GM21528 (cell line): ENCODE measurements around the gene LRBA.

ENCODE experiments used
- ATAC-seq: cut with Tn5 transposase; IDR thresholded peaks from one replicate; pipeline ENCODE4 v1.9.1; 2021; ENCODE audit warnings: mild to moderate bottlenecking, moderate library complexity; ENCODE audit not compliant: unreplicated experiment, low FRiP score

Gene LRBA

DNA sequence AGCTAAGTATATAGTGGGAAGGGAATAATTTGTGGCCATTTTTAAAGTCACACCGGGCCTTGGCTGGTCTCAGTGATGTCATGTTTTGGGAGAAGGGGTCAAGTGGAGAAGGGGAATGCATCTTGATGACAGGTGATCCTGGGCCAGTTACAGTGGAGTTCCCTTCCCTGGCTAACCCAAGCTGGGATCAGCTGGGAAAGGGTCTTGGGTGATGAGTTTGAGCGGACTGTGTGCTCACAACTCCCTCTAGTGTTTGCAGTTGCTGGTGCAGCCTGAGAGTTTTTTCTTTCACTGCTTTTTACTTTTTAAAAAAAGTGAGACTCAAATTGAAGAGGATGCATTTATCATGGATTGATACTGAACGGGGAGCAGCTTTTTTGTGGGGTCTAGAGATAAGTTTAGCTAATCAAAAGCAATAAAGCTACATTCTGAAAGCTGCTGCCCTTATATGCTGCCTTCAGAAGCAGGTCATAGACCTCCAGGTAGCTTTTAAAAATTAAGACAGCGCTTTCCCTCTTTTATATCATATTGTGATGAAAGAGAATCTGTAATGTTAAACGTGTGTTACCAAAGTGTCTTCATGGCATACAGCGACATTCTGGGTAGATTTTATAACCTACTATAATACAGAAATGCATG is 772.1 kb downstream of the LRBA start:
- ATAC-seq, result no peak

DNA sequence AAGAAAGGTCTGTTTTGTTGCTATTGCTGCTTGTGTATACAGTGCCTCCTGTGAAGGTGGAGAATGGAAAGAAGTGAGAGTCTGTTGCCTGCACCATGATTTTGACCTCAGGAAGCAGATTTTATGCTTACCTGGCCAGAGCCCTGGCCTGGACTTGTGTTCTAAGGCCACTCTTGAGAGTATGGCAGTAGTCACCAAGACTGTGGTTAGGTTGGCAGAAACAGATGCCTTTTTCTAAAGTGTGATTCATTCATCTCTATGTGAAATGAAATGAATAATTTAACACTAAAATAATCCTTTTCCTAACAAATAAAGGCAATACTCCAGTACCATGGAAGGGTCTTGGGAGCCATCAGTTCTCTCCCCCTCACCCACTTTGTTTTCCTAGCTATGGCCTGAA is 775.1 kb downstream of the LRBA start:
- ATAC-seq, result no peak

DNA sequence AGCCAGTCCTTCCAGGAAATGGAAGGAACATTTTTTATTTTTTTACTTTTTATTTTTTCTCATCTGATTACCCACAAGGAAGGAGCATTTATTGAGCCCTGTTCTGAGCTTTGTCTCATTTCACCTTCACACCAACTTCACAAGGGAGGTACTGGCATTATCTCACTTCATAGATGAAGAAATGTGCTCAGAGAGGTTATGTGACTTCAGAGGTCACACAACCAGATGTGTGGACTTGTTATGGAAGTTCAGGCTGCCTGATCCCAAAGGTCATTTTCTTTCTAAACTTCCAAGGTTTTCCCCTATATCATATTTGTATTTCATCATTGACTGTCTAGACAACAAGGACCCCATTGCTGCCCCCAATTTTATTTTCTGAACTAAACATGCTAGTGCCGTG is 776.5 kb downstream of the LRBA start:
- ATAC-seq, result no peak

DNA sequence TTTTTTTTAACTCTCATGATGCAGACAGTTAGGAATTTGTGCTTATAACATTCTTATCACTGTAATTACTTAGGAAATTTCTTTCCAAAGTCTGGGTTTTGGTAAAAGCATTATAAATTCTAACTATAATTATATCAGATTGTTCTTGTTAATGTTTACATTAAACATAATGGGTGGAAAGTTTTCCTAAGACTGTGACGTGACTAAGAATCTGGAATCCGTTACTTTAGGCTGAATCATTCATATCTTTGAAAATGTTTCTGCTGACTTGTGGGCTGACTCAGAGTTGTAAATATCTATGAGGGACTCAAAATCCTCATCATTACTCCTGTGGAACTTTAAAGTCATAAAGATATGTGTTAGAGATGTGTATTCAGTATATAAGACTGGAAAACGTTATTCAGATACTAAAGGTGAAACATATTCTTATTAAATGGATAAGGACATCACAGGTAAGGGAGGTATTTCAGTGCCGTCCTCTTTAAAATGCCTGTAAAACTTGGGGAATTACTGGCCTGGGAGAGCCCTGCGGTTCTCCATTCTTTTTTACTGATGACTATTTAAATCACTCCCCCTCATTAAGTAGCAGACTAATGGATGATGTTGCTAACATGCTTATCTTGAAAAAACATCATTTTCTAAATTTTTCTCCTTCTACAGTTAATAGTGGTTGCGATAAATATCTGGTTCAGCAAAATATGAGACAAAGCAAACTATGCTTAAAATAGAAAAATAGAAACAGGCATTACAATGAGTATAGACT is 777.8 kb downstream of the LRBA start:
- no peak for ATAC-seq

DNA sequence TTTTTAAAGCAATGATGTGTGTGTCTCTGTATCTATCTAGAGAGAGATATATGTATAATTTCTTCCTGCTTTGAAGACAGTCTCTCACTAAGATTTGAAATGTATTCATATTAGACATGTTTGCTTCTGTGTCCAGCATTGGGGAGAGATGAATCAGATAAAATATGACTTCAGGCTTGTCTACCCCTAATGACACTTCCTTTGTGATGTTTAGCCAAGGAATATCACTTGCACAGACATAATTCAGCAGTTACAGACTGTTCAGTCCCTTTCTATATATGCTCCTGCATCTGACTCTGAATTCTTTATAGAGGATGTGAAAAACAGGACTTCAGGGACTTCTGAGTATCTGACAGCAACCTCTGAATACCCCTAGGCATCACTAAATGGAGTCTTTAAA is 778.5 kb downstream of the LRBA start:
- no peak for ATAC-seq

DNA sequence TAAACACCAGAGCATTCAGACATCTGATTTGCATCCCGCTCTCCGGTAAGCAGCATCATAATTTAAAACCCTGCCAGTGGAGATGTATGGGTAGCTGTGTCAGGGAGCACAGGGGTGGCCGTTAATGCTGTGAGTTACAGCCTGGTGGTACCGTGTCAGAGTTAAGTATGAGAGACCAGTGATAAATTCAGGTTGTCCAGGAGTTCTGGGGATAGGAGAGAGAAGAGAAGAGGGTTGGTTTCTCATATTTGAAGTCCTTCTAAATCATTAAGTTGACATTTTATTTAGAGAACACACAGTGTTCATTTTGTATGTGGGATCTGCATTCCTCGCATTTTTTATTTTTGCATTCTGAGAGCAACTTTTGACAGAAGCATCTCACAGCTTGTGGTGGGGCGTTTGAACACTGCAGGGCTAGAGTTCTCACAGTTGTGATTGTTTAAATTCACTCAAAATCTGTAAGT is 779.2 kb downstream of the LRBA start:
- no peak for ATAC-seq

DNA sequence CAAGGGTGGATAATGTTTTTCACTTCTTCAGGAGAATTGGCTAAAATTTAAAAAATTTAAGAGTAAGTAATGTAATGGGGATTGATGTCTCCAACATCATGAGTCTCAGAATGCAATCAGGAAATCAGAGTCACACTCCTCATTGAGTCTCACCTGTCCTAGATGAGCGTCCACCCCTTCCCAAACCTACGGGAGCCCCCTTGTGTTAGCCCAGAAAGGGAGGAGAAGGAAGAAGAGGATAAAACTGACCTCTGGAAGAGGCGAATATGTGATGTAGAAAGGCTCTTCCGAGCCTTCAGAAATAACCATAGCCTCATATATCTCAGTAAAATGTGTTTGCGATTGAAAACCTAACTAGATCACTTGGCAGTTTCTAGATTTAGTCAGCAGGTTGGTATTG is 779.8 kb downstream of the LRBA start:
- ATAC-seq, result no peak

DNA sequence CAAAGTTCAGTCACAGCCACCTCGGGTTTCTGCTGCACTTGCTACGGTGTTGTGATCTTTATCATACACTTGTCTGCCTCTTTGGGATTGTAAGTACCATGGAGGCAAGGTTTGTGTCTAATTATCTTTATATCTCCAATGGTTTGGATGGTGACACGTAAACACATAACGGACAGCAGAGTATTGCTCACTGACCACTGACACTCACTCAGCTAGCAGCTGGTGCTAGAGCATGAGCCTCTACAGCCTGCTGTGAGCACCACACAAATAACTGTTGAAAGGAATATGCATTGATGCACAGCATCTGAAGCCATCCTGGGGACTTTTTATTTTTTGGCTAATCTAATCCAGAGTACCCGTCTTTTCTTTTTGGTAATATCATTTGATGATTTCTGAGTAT is 780.8 kb downstream of the LRBA start:
- ATAC-seq, result no peak

DNA sequence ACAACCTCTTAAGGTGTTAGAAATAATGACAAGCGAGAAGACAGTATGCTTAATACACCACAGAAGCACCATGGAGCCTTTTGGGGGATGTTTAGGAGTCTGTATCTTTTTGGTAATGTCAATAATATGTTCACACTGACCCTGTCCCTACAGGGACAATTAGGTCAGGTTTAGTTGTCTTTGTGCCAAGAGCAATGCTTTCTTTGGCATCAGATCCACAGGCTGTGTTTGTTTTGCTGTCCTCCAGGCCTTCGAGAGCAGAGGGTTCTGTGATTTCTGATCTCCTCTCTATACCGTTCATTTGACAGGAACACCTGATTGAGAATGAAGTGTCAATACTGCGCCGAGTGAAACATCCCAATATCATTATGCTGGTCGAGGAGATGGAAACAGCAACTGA is 783.1 kb downstream of the LRBA start:
- no peak for ATAC-seq

DNA sequence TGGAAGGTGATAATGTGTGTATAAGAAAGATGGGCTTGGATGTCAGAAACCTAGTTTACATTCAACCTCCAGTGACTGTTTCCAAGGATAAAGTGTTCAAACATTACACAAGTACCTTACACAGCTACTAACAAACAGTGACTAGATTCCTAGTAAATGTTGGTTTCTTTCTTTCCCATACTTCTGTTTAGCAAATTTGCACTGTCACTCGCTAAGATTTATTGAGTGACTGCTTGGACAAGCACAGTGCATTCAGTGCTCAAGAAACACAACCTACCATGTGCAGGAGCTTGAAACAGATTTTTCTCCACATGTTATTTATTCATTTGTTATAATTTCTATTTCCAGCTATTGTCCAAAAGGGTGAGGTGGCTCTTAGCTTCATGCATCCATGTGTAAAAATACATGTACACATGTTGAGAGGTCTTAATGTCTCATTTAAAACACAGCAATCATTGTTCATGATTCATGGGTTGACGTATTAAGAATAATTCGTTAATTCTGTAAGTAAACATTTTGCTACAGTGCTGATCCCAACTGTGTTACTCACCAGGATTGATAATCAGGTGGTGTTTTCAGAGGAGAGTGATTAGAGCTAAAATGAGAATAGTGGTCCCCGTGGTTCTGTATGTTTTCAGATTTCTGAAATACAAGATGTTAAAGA is 783.8 kb downstream of the LRBA start:
- ATAC-seq, result no peak

DNA sequence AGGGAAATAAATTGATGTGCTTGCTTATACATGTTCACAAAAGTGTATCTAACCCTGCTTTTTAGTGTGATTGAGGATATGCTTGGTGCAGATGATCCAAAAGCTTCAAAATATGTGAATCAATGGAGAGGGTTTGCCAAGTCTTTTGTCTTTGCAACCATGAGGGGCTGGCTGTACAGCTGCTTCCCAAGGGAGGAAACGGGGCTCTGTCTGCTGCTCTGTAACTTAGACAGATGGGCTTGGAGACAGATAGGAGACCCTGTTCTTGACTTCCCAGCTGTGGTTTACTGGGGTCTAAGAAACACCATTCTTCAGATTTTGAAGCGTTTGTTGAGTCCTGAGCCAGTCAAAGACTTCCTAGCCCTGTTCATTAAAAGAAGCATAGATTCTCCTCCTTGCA is 784.5 kb downstream of the LRBA start:
- ATAC-seq, result no peak

DNA sequence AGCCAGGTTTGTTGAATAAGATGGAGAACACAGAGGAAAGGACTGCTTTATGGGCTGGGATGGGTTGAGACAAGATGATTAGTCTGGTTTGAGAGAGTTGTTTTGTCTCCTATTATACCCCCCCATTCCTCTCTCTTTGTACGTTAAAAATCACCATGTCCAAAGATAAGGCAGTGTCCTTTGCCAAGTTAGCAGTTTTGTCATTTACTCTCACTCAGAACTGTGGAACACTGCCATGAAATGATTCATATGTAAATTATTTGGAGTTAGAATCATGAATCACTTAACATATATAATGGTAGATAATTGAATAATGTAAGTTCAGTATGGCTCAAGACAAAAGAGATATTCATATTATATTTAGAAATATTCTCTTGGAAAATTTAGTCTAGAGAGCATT is 785.6 kb downstream of the LRBA start:
- ATAC-seq, result no peak

DNA sequence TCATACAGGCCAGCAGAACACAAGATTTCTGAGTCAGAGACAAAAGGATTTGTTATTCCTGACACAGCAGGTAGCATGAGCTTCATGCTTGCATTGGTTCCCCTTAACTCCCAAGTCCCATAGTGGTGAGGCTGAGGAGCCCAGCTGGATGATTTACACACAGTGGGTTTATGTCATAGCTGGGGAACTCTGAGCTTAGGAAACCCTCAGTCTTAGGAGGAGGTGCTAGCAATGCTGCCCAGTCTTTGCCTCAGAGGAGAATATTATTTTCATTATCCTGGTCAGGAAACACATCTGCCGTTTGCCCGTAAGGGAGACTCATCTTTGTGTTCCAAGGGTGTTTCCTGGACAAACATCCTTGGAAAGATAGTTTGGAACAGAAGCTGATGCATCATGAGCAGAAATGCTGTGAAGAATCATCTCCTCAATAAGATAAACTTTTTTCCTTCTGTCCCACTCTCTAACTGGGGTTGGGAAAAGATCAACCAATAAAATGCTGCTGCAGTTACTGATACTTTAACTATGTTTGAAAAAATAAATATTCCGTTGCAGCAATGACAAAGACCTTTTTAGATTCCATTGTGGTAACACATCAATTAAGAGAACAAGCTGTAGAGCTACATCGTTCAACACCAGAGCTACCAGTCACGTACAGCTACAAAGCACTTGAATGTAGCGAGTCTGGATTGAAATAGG is 790.0 kb downstream of the LRBA start:
- ATAC-seq, result no peak

DNA sequence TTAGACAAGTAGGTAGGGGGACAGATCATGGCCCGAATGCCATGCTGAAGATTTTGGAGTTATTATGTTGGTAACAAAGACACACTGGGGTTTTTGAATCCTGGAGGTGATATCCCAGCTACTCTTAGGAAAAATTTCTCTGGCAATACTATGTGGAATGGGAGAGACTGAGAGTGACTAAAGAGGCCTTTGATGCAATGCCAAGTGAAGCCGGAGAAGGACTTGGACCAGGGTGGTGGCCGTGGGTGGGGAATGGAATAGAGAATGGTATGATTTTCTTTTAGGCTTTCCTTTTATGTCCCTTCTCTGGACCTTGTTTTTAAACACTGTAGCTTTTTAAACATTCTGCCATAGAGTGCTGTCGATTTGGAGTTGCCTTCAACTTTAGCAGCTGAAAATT is 795.2 kb downstream of the LRBA start:
- no peak for ATAC-seq

DNA sequence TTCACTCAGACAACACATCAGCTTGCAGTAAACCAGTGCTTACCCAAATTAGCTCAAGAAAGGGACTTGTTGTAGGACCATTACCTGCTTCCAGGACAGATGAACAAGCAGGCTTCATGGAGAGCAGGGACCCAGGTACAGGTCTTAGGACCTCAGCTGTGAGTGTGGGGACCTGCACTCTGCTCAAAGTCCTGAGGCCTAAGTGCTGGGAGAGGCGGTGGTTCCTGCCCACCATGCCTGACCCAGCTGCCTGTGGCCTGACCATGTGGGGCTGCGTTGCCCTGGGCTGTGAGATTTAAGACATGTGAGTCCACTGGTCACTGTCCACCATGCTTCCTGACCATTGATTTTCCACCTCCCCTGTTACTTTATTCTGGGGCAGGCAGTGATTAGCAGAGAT is 796.6 kb downstream of the LRBA start:
- ATAC-seq, result no peak

DNA sequence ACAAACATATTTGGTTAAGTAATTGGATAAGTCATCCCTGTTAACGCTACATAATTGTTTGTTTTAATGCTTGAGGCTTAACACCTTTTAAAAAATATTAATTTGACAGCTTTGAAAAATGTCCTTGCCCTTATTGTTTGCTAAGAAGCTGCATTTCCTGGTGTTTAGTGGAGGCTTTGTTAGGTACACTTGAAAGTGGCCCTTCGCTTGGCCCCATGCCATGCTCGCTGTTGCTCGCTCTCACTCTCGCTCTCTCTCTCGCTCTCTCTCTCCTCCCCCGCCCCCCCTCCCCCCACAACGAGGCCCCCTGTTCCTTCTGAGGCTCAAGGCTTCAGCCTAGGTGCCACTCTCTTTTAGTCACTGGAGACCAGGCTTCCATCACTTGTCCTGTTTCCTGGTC is 797.3 kb downstream of the LRBA start:
- no peak for ATAC-seq

DNA sequence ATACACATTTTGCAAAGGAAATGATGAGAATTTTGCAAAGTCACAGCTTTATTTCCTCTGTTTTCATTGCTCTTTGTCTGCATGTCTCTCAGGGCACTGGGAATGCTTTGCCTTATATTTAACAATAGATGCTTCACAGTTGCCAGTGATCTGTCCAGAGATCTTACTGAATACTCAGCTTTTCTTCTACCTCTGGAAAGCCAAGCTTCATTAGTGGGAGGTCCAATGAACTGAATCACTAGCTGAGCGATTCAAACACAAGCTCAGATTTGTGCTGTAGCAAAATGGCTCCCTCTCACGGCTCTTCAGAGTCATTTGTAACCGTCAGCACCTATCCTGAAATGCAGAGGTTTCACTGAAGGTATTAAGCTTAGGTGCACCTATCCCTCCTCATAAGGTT is 797.9 kb downstream of the LRBA start:
- no peak for ATAC-seq

DNA sequence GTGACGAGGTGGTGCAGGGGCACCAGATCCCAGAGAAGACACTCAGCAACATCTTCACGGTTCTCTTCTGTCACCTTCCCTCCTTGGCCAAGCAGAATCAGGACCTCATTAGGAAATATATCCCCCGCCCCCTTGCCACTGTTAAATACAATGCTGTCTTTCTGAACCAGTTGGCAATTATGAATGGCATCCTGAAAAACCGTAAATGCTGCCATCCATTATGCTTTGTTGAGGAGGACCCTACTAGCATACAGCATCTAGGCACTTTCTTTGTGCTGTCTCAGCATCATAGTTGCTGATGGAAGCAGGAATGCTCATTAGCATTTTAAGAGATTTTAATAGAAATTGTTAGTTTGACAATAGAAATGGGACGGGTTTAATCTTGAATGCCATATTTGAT is 798.4 kb downstream of the LRBA start:
- ATAC-seq, result no peak

DNA sequence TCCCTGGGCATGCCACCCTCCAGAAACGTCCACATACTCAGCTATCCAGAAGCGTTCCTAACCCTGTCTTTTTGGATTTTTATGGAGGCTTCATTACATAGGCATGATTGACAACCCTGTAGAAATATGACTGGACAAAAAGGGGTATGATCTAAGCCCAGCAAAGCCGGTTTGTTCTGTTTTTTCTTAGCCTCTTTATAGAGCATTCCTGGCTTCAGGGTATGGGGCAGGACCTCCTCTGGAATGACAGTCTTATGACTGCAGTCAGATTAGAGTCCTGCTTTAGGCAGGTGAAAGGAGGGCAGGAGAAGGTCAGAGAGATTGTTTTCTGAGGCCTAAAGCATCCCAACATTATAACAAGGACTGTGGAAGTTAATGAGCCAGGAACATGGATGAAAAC is 799.5 kb downstream of the LRBA start:
- no peak for ATAC-seq
